ENCODE data around the gene NET1.
"Not testable (repeated sequence)": the region's sequence is repeated elsewhere in the genome, so short reads cannot be mapped to it uniquely, and the experiment has no call there.

DNA sequence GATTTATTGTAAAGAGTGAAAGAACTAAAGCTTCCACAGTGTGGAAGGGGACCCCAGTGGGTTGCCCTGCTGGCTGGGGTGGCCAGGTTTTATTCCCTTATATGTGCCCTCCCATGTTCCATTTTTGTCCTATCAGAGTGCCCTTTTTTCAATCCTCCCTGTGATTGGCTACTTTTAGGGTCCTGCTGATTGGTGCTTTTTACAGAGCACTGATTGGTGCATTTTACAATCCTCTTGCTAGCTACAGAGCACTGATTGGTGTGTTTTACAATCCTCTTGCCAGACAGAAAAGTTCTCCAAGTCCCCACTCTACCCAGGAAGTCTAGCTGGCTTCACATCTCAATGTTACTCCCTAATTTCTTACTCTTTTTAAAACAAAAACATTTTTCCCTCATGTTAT, 1.6 kb upstream of the NET1 start:
- TF ChIP-seq, protein P1, sequence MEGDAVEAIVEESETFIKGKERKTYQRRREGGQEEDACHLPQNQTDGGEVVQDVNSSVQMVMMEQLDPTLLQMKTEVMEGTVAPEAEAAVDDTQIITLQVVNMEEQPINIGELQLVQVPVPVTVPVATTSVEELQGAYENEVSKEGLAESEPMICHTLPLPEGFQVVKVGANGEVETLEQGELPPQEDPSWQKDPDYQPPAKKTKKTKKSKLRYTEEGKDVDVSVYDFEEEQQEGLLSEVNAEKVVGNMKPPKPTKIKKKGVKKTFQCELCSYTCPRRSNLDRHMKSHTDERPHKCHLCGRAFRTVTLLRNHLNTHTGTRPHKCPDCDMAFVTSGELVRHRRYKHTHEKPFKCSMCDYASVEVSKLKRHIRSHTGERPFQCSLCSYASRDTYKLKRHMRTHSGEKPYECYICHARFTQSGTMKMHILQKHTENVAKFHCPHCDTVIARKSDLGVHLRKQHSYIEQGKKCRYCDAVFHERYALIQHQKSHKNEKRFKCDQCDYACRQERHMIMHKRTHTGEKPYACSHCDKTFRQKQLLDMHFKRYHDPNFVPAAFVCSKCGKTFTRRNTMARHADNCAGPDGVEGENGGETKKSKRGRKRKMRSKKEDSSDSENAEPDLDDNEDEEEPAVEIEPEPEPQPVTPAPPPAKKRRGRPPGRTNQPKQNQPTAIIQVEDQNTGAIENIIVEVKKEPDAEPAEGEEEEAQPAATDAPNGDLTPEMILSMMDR (IDR thresholded peaks at IDR 0.05) = not testable (repeated sequence)
- TF ChIP-seq, protein P2, sequence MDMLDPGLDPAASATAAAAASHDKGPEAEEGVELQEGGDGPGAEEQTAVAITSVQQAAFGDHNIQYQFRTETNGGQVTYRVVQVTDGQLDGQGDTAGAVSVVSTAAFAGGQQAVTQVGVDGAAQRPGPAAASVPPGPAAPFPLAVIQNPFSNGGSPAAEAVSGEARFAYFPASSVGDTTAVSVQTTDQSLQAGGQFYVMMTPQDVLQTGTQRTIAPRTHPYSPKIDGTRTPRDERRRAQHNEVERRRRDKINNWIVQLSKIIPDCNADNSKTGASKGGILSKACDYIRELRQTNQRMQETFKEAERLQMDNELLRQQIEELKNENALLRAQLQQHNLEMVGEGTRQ (IDR thresholded peaks at IDR 0.05; ENCODE audit: borderline replicate concordance, low read depth, low read length) = not testable (repeated sequence)
- not testable (repeated sequence) for TF ChIP-seq ELF1 (IDR thresholded peaks at IDR 0.05); FOXM1 (IDR thresholded peaks at IDR 0.05; ENCODE audit: low read depth); RFX5 (IDR thresholded peaks at IDR 0.05; ENCODE audit: low read length); EP300 (IDR thresholded peaks at IDR 0.05; ENCODE audit: borderline replicate concordance in 1 of 2, low read depth in 1 of 2, low read length in 1 of 2); TCF12 (IDR thresholded peaks at IDR 0.05); SMC3 (IDR thresholded peaks at IDR 0.05; ENCODE audit: low read depth, low read length); TAF1 (IDR thresholded peaks at IDR 0.05; ENCODE audit: borderline replicate concordance, low read depth, low read length); CHD2 (IDR thresholded peaks at IDR 0.05; ENCODE audit: low read length, partially characterized antibody)
- TF ChIP-seq, protein P3, sequence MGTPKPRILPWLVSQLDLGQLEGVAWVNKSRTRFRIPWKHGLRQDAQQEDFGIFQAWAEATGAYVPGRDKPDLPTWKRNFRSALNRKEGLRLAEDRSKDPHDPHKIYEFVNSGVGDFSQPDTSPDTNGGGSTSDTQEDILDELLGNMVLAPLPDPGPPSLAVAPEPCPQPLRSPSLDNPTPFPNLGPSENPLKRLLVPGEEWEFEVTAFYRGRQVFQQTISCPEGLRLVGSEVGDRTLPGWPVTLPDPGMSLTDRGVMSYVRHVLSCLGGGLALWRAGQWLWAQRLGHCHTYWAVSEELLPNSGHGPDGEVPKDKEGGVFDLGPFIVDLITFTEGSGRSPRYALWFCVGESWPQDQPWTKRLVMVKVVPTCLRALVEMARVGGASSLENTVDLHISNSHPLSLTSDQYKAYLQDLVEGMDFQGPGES (IDR thresholded peaks at IDR 0.05; ENCODE audit: low read depth, low read length) = not testable (repeated sequence)
